Coronary artery (tissue), 2 donors: Measurements from ENCODE around the gene NPTXR.

Source experiments
- DNase-seq: peaks from one replicate; pipeline ENCODE4 v3.0.0-alpha.2; 2017; ENCODE audit warnings: low spot score
- H3K27ac ChIP-seq, 2 donors: fragments of 200-600 bp; sonication (generic); one replicate each; pipeline ENCODE4 v1.5.1; 2016 to 2019
- H3K4me3 ChIP-seq: fragments of 200-600 bp; sonication (generic); 2 replicates; pipeline ENCODE4 v1.5.1; 2016; ENCODE audit warnings: mild to moderate bottlenecking, moderate library complexity
- CTCF ChIP-seq: fragments of 200-600 bp; sonication (generic); IDR thresholded peaks from one replicate; pipeline ENCODE4 v1.5.1; 2019; ENCODE audit warnings: antibody characterized with exemption

Gene NPTXR

GRCh38 chr22:38826386-38826785 lies 17.4 kb downstream of the NPTXR start:
- no peak for TF ChIP-seq CTCF
- no peak for DNase-seq
- no peak overlapping the region for H3K27ac ChIP-seq
- no peak overlapping the region for H3K4me3 ChIP-seq

GRCh38 chr22:38824585-38824984 lies 19.2 kb downstream of the NPTXR start:
- TF ChIP-seq CTCF = no peak

GRCh38 chr22:38823637-38824036 lies 20.2 kb downstream of the NPTXR start:
- TF ChIP-seq CTCF = no peak
- Histone ChIP-seq H3K27ac (no peak overlapping the region), H3K4me3 (no peak overlapping the region)
- DNase-seq = no peak

More at GRCh38 chr22:38824585-38824984, 19.2 kb downstream of the NPTXR start:
- DNase-seq = no peak
- H3K27ac ChIP-seq = no peak overlapping the region
- no peak overlapping the region for H3K4me3 ChIP-seq

GRCh38 chr22:38823076-38823475 lies 20.8 kb downstream of the NPTXR start:
- DNase-seq = no peak
- no peak overlapping the region for H3K27ac ChIP-seq
- TF ChIP-seq CTCF = no peak

GRCh38 chr22:38820020-38820419 lies 23.8 kb downstream of the NPTXR start:
- no peak for DNase-seq
- no peak overlapping the region for H3K27ac ChIP-seq
- TF ChIP-seq CTCF = no peak
- H3K4me3 ChIP-seq = no peak overlapping the region

More at GRCh38 chr22:38823076-38823475, 20.8 kb downstream of the NPTXR start:
- H3K4me3 ChIP-seq = no peak overlapping the region

- Histone ChIP-seq H3K4me3 (no peak overlapping the region), H3K27ac (no peak overlapping the region)
- DNase-seq = no peak
- no peak for TF ChIP-seq CTCF
These were observed 24.4 kb downstream of the NPTXR start for GRCh38 chr22:38819387-38819940.

- TF ChIP-seq CTCF = no peak
- Histone ChIP-seq H3K27ac (no peak overlapping the region), H3K4me3 (no peak overlapping the region)
- no peak for DNase-seq
These were observed 26.6 kb downstream of the NPTXR start for GRCh38 chr22:38817196-38817595.
